GM23338 (cell line): ENCODE measurements around the gene WIPF3.

ENCODE experiments used
- CTCF ChIP-seq, 2 experiments: fragments of 200-600 bp in 1 of 2; sonication (generic) in 1 of 2; conservative IDR thresholded peaks; 2 replicates each; pipeline versions ENCODE4 v1.5.1 to v1.6.1; 2016 to 2017; ENCODE audit warnings: antibody characterized with exemption in 2 of 2, low read depth in 2 of 2, mild to moderate bottlenecking in 2 of 2, moderate library complexity in 1 of 2
- ETS1 ChIP-seq: IDR thresholded peaks from 2 replicates; pipeline ENCODE4 v1.6.1; 2016; ENCODE audit warnings: antibody characterized with exemption
- EZH2 ChIP-seq: fragments of 200-600 bp; sonication (generic); IDR thresholded peaks from one replicate; pipeline ENCODE4 v1.8.0; 2017; ENCODE audit warnings: antibody characterized with exemption, mild to moderate bottlenecking, low read depth; ENCODE audit not compliant: unreplicated experiment
- EZH2phosphoT487 ChIP-seq: fragments of 200-600 bp; sonication (generic); IDR thresholded peaks from one replicate; pipeline ENCODE4 v1.8.1; 2018; ENCODE audit warnings: antibody characterized with exemption; ENCODE audit not compliant: unreplicated experiment
- POLR2AphosphoS5 ChIP-seq: IDR thresholded peaks from 2 replicates; pipeline ENCODE4 v1.6.1; 2016; ENCODE audit warnings: antibody characterized with exemption, low read depth
- STAT1 ChIP-seq: IDR thresholded peaks from one replicate; pipeline ENCODE4 v1.6.1; 2016; ENCODE audit warnings: antibody characterized with exemption; ENCODE audit not compliant: unreplicated experiment
- ZNF114 ChIP-seq: fragments of 250-450 bp; sonication (Bioruptor Pico); IDR thresholded peaks from 2 replicates; pipeline ENCODE4 v1.5.0; 2020; ENCODE audit warnings: mild to moderate bottlenecking, moderate library complexity
- ZNF331 ChIP-seq: fragments of 250-450 bp; sonication (Bioruptor Pico); IDR thresholded peaks from 2 replicates; pipeline ENCODE4 v1.5.0; 2020; ENCODE audit warnings: low read depth, mild to moderate bottlenecking, moderate library complexity

- TF ChIP-seq CTCF (conservative IDR thresholded peaks at IDR 0.05; ENCODE audit: low read depth in 2 of 2): no peak
- TF ChIP-seq EZH2phosphoT487: no peak
- no peak for TF ChIP-seq POLR2AphosphoS5
- no peak for TF ChIP-seq ZNF114 (CRISPR knock-in tag)
- no peak for TF ChIP-seq STAT1
- TF ChIP-seq EZH2: no peak
- TF ChIP-seq ZNF331 (CRISPR knock-in tag): no peak
- TF ChIP-seq ETS1: no peak
These were observed 79.3 kb downstream of the WIPF3 start for GRCh38 chr7:29885626-29886025.
